Activated CD8-positive, alpha-beta T cell treated with anti-CD3 and anti-CD28 coated beads, Interleukin-2, amount 10 ng/mL, durations not matched to agents 7 days and 5 days (primary cell): Measurements from ENCODE around the gene UROS. TPM values are rescaled to one million over a fixed set of nuclear protein-coding genes. Genes with fewer than 3 reads are reported as not detected.
A peak's percentile ranks its signal among the peaks of the same experiment; 100 is the strongest.

Source experiments
- ATAC-seq: fragments of 150-1000 bp; cut with Tn5 transposase; one replicate; pipeline ENCODE4 v1.10.0; 2021; ENCODE audit warnings: moderate library complexity
- CTCF ChIA-PET: fragments of 350-600 bp; sonication (Branson Sonifier 250); formaldehyde crosslinking; loops from one replicate; lab custom pipeline; 2021; ENCODE audit warnings: antibody characterized with exemption; lab: Charles Lee
- POLR2A ChIA-PET: fragments of 350-600 bp; sonication (Branson Sonifier 250); formaldehyde crosslinking; loops from one replicate; lab custom pipeline; 2021; ENCODE audit warnings: antibody characterized with exemption; lab: Charles Lee
- DNase-seq: peaks from one replicate; pipeline ENCODE4 v3.0.0-alpha.2; 2020
- H3K27ac Mint-ChIP-seq: one replicate; pipeline ENCODE4 v1.8.0; 2021; ENCODE audit warnings: mild to moderate bottlenecking, mixed read lengths
- H3K27me3 Mint-ChIP-seq: one replicate; pipeline ENCODE4 v1.8.0; 2021; ENCODE audit warnings: low read depth, mixed read lengths
- H3K36me3 Mint-ChIP-seq: one replicate; pipeline ENCODE4 v1.8.0; 2021; ENCODE audit warnings: low read depth, mixed read lengths
- H3K4me1 Mint-ChIP-seq: one replicate; pipeline ENCODE4 v1.8.0; 2021; ENCODE audit warnings: low read depth, mixed read lengths
- H3K4me3 Mint-ChIP-seq: one replicate; pipeline ENCODE4 v1.8.0; 2021; ENCODE audit warnings: mild to moderate bottlenecking, mixed read lengths
- H3K9me3 Mint-ChIP-seq: one replicate; pipeline ENCODE4 v1.8.0; 2022; ENCODE audit warnings: mixed read lengths; ENCODE audit not compliant: insufficient read depth
- microRNA-seq: library from miRNA; unstranded; fragments of <30 nt; microRNA quantifications from one replicate; pipeline ENCODE4 v1.2.0, GENCODE V29; 2022
- total RNA-seq, 2 experiments: library from RNA; stranded (reverse); gene quantifications; one replicate each; pipeline ENCODE4 v1.2.3, GENCODE V29; 2021

UROS gene
- total RNA-seq, 2 experiments from 2014 or later = 42.3 to 45.7 TPM

DNA sequence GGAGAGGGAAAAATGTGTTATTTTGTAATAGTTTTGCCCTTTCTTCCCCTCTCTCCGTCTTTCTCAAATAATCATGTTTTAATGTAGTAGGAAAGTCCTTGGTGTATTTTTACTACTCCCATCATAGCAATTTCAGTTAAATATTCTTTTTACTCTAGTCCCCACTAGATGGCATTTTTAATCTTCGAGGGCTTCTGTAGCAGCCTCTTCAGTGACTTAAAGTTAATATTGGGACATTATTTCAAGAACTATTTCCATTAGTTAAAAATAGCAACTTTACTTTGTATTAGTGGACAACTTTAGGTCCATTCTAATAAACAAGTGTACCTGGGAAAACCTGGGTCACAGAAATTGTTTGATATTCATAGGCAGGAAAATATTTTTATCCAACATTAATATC lies 80.6 kb downstream of the UROS start:
- Mint-ChIP-seq H3K4me3 (no peak overlapping the region), H3K27me3 (no peaks in the 10 kb centered on the region), H3K36me3 (peaks cover 74% of the 10 kb centered on the region), H3K9me3 (no peaks in the 10 kb centered on the region), H3K4me1 (peaks cover 7% of the 10 kb centered on the region), H3K27ac (no peak overlapping the region)
- ChIA-PET CTCF (no interaction called here), POLR2A (no interaction called here)
- ATAC-seq = no peak
- DNase-seq = no peak

DNA sequence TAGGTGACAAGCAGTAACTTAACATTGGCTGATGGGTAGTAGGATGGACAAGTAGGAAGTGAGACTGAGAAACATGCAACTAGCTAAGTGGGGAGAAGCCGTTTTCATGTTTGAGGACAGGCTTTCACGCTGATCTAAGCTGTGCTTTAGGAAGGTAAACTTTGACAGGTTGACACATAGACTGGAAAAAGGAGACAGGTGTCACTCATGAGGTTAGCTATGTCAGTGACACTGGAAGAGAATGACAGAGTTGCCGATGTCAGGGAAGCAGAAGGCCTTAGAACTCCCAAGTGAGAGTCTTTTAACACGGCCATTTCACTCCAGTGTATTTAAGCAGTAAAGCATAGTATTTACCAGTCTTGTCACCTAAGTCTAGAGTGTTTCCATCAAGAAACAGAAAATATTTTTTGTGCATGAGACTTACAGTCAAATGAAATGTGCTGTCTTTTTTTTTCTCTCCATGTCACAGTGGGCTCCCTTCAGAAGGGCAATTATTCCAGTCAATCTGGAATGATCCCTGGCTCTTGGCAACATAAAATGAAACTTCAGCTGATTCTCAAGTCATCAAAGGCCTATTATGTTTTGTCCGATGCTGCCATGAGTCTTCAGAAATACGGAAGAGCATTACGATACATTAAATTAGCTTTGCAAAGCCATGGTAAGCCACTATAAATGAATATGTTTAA lies 82.9 kb downstream of the UROS start:
- ChIA-PET POLR2A (interaction anchor here (0.6 to 1.4 kb wide), 2 partner anchors 17 to 21 kb away, joined by 3 to 5 read pairs; partner anchors contain the start of gene EDRF1), CTCF (interaction anchor here (1.1 kb wide), 1 partner anchor 19 kb away, joined by 3 read pairs; no protein-coding TSS in a partner anchor)
- H3K9me3 Mint-ChIP-seq = no peaks in the 10 kb centered on the region
- no peak overlapping the region for H3K4me3 Mint-ChIP-seq
- no peaks in the 10 kb centered on the region for H3K27me3 Mint-ChIP-seq
- ATAC-seq = no peak
- no peak overlapping the region for H3K27ac Mint-ChIP-seq
- H3K4me1 Mint-ChIP-seq = no peaks in the 10 kb centered on the region
- H3K36me3 Mint-ChIP-seq = peaks cover 77% of the 10 kb centered on the region
- DNase-seq = no peak

Small RNAs within 50 kb of the gene (microRNA-seq; reads per million reads assigned to microRNA genes)
- gene MIR4484 = 6.9 reads per million, percentile 13 among the genes with 10 or more reads in this experiment

Other genes starting within 250 kb of the UROS start
- not detected for gene TEX36, start 140.1 kb downstream of the UROS start, total RNA-seq
- gene EDRF1, start 103.5 kb downstream of the UROS start, total RNA-seq = 10 to 100 TPM; 33.7 to 34.1 TPM
- not detected for gene MMP21, start 47.4 kb downstream of the UROS start, total RNA-seq
- gene BCCIP, start 288 bp upstream of the UROS start, total RNA-seq = 10 to 100 TPM; 59.8 to 66.0 TPM
- gene DHX32, start 58.0 kb upstream of the UROS start, total RNA-seq = 10 to 100 TPM; 14.0 to 14.2 TPM
- not detected for gene FANK1, start 73.3 kb upstream of the UROS start, total RNA-seq